CD14-positive monocyte (primary cell): ENCODE results near the gene DESI1. TPM values are rescaled to one million over a fixed set of nuclear protein-coding genes. Genes with fewer than 3 reads are reported as not detected.

Experiments
- DNase-seq, 3 donors: peaks; one replicate each; pipeline ENCODE4 v3.0.0-alpha.2; 2011 to 2022
- H2AFZ ChIP-seq: 2 replicates; pipeline ENCODE4 v1.6.0; 2012; ENCODE audit warnings: mild to moderate bottlenecking, low read depth, low read length, inconsistent platforms; ENCODE audit not compliant: insufficient read depth, poor library complexity, severe bottlenecking
- H3K27ac ChIP-seq, 2 donors: 1 replicate in 1 of 2; 2 replicates in 1 of 2; pipeline ENCODE4 v1.5.1; 2012 to 2013; ENCODE audit warnings: low read length in 2 of 2, control low read depth in 1 of 2, inconsistent platforms in 1 of 2, low read depth in 1 of 2, mild to moderate bottlenecking in 1 of 2
- H3K27me3 ChIP-seq, 2 donors: one replicate each; pipeline versions ENCODE4 v1.6.0 to v1.6.1; 2011 to 2013; ENCODE audit warnings: low read length in 2 of 2; ENCODE audit not compliant: control insufficient read depth in 2 of 2, insufficient read depth in 2 of 2
- H3K36me3 ChIP-seq, 2 donors: replicated peaks in 1 of 2; 1 replicate in 1 of 2; 2 replicates in 1 of 2; pipeline versions ENCODE4 v1.5.1 to v1.6.1; 2012 to 2013; ENCODE audit warnings: low read length in 2 of 2, control low read depth in 1 of 2, inconsistent platforms in 1 of 2, mild to moderate bottlenecking in 1 of 2; ENCODE audit not compliant: insufficient read depth in 2 of 2, control insufficient read depth in 1 of 2
- H3K4me1 ChIP-seq, 2 donors: 1 replicate in 1 of 2; 2 replicates in 1 of 2; pipeline versions ENCODE4 v1.5.1 to v1.6.1; 2012 to 2013; ENCODE audit warnings: low read length in 2 of 2, control low read depth in 1 of 2, inconsistent platforms in 1 of 2, mild to moderate bottlenecking in 1 of 2, moderate library complexity in 1 of 2; ENCODE audit not compliant: insufficient read depth in 2 of 2, control insufficient read depth in 1 of 2
- H3K4me2 ChIP-seq: replicated peaks from 2 replicates; pipeline ENCODE3; 2012; ENCODE audit warnings: low read length, moderate library complexity, mild to moderate bottlenecking; ENCODE audit not compliant: poor library complexity, severe bottlenecking; ENCODE audit errors: extremely low read depth
- H3K4me3 ChIP-seq, 3 experiments: fragments of 200-600 bp in 1 of 3; sonication (generic) in 1 of 3; replicated peaks in 1 of 3; 1 replicate in 2 of 3; 2 replicates in 1 of 3; pipeline ENCODE4 v1.5.1; 2011 to 2013; ENCODE audit warnings: low read length in 3 of 3, mild to moderate bottlenecking in 3 of 3, control low read depth in 2 of 3, low read depth in 2 of 3, inconsistent platforms in 1 of 3, moderate library complexity in 1 of 3
- H3K79me2 ChIP-seq: 2 replicates; pipeline ENCODE4 v1.6.0; 2012; ENCODE audit warnings: mild to moderate bottlenecking, control low read depth, inconsistent platforms, low read length, moderate library complexity; ENCODE audit not compliant: insufficient read depth
- H3K9ac ChIP-seq: 2 replicates; pipeline ENCODE4 v1.6.0; 2017; ENCODE audit warnings: low read length, mild to moderate bottlenecking; ENCODE audit not compliant: insufficient read depth, poor library complexity, severe bottlenecking
- H3K9me3 ChIP-seq, 2 donors: replicated peaks in 1 of 2; 1 replicate in 1 of 2; 2 replicates in 1 of 2; pipeline versions ENCODE4 v1.5.1 to v1.6.1; 2012 to 2013; ENCODE audit warnings: low read length in 2 of 2, control low read depth in 1 of 2; ENCODE audit not compliant: control insufficient read depth in 1 of 2, insufficient read depth in 1 of 2
- H4K20me1 ChIP-seq: 2 replicates; pipeline ENCODE4 v1.6.0; 2012; ENCODE audit warnings: mild to moderate bottlenecking, low read length, control low read depth, moderate library complexity; ENCODE audit not compliant: insufficient read depth
- H3K27ac Mint-ChIP-seq, 7 donors: one replicate each; pipeline ENCODE4 v1.8.0; 2020; ENCODE audit warnings: mild to moderate bottlenecking in 7 of 7, mixed read lengths in 7 of 7, moderate library complexity in 6 of 7, inconsistent platforms in 2 of 7
- H3K27me3 Mint-ChIP-seq, 3 donors: one replicate each; pipeline ENCODE4 v1.8.0; 2021 to 2022; ENCODE audit warnings: low read depth in 3 of 3, mild to moderate bottlenecking in 3 of 3, mixed read lengths in 3 of 3, moderate library complexity in 3 of 3, inconsistent platforms in 1 of 3
- H3K36me3 Mint-ChIP-seq, 2 donors: one replicate each; pipeline ENCODE4 v1.8.0; 2020; ENCODE audit warnings: mixed read lengths in 2 of 2, inconsistent platforms in 1 of 2, mild to moderate bottlenecking in 1 of 2
- H3K4me1 Mint-ChIP-seq: one replicate; pipeline ENCODE4 v1.8.0; 2020; ENCODE audit warnings: mild to moderate bottlenecking, mixed read lengths
- H3K4me3 Mint-ChIP-seq, 2 donors: one replicate each; pipeline ENCODE4 v1.8.0; 2020; ENCODE audit warnings: mild to moderate bottlenecking in 2 of 2, mixed read lengths in 2 of 2, moderate library complexity in 1 of 2
- H3K9me3 Mint-ChIP-seq, 7 donors: one replicate each; pipeline ENCODE4 v1.8.0; 2020 to 2022; ENCODE audit warnings: mixed read lengths in 7 of 7, mild to moderate bottlenecking in 6 of 7, moderate library complexity in 6 of 7, inconsistent platforms in 2 of 7
- WGBS: methylation state at CpG from one replicate; pipeline ENCODE4 v1.1.5; 2013; ENCODE audit warnings: missing lambda C conversion rate; ENCODE audit not compliant: insufficient coverage; 5-methylcytosine and 5-hydroxymethylcytosine counted together
- intact Hi-C, 2 donors: fragments of 100-400 bp; cut with micrococcal nuclease; formaldehyde crosslinking; loops; one replicate each; pipeline versions ENCODE4 v1.15.0 to v1.15.1; 2023
- polyA plus RNA-seq, 3 donors: library from polyadenylated mRNA; depleted of rRNA in 1 of 3; unstranded in 2 of 3; stranded (reverse) in 1 of 3; fragments of 300-500 nt in 2 of 3; fragments of >200 nt in 1 of 3; fragmentation: Illumina TruSeq in 2 of 3; gene quantifications; 1 replicate in 2 of 3; 2 replicates in 1 of 3; pipeline ENCODE4 v1.2.3, GENCODE V29; 2012 to 2021
- TF ChIP-seq, protein P1 (sequence below): fragments of 200-600 bp; IDR thresholded peaks from one replicate; pipeline ENCODE4 v1.8.0; 2022; ENCODE audit warnings: antibody characterized with exemption, mild to moderate bottlenecking

DESI1 gene
- polyA plus RNA-seq, 3 donors, result 15.8 to 33.7 (median 31.5) TPM

DNA sequence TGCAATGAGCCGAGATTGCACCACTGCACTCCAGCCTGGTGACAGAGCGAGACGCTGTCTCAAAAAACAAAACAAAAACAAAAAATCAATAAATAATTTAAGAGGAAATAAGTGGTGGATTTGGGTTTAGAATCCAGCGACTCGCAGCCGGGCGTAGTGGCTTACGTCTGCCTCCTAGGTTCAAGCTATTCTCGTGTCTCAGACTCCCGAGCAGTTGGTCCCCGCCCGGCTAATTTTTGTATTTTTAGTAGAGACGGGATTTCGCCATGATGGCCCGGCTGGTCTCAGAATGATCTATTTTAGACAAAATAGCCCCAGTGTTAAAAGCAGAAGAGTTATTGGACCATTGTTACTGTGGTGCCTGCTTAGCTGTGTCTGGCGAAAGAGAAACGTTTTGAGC lies 38.0 kb upstream of the DESI1 start:
- no peak overlapping the region for H3K9ac ChIP-seq
- no peaks in the 10 kb centered on the region for H4K20me1 ChIP-seq
- H3K9me3 ChIP-seq, result no peaks in the 10 kb centered on the region
- peaks cover 80 to 96% of the 10 kb centered on the region in 2 donors for H3K36me3 Mint-ChIP-seq
- no peak overlapping the region for H3K27ac ChIP-seq
- DNase-seq, result no peak
- no peak overlapping the region for H3K4me3 ChIP-seq
- TF ChIP-seq, protein P1, sequence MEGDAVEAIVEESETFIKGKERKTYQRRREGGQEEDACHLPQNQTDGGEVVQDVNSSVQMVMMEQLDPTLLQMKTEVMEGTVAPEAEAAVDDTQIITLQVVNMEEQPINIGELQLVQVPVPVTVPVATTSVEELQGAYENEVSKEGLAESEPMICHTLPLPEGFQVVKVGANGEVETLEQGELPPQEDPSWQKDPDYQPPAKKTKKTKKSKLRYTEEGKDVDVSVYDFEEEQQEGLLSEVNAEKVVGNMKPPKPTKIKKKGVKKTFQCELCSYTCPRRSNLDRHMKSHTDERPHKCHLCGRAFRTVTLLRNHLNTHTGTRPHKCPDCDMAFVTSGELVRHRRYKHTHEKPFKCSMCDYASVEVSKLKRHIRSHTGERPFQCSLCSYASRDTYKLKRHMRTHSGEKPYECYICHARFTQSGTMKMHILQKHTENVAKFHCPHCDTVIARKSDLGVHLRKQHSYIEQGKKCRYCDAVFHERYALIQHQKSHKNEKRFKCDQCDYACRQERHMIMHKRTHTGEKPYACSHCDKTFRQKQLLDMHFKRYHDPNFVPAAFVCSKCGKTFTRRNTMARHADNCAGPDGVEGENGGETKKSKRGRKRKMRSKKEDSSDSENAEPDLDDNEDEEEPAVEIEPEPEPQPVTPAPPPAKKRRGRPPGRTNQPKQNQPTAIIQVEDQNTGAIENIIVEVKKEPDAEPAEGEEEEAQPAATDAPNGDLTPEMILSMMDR, result no peak
- no peak overlapping the region for H3K4me2 ChIP-seq
- no peak overlapping the region for H3K27ac Mint-ChIP-seq
- H3K27me3 Mint-ChIP-seq, result no peaks in the 10 kb centered on the region
- no peaks in the 10 kb centered on the region for H3K79me2 ChIP-seq
- no peaks in the 10 kb centered on the region for H3K4me1 ChIP-seq
- no peaks in the 10 kb centered on the region for H3K27me3 ChIP-seq
- WGBS, result 87% methylated on average over 11 of the region's 17 CpGs
- no peak overlapping the region for H2AFZ ChIP-seq
- peaks cover 91 to 100% of the 10 kb centered on the region in 2 donors for H3K36me3 ChIP-seq
- H3K4me1 Mint-ChIP-seq, result no peaks in the 10 kb centered on the region
- H3K9me3 Mint-ChIP-seq, result no peaks in the 10 kb centered on the region
- H3K4me3 Mint-ChIP-seq, result no peak overlapping the region
- intact Hi-C loops, result no loop called here

DNA sequence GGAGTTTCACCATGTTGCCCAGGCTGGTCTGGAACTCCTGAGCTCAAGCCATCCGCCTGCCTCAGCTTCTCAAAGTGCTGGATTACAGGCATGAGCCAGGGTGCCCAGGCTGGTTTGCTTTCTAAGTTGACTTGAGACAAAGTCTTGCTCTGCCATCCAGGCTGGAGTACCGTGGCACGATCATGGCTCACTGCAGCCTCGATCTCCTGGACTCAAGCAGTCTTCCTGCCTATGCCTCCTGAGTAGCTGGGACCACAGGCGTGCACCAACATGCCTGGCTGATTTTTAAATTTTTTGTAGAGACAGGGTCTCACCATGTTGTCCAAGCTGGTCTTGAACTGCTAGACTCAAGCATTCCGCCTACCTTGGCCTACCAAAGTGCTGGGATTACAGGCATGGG lies 36.9 kb upstream of the DESI1 start:
- Mint-ChIP-seq H3K9me3 (no peaks in the 10 kb centered on the region), H3K36me3 (peaks cover 81 to 96% of the 10 kb centered on the region in 2 donors), H3K4me3 (no peak overlapping the region), H3K27ac (no peak overlapping the region), H3K27me3 (no peaks in the 10 kb centered on the region), H3K4me1 (no peaks in the 10 kb centered on the region)
- H3K9ac ChIP-seq, result no peak overlapping the region
- no peaks in the 10 kb centered on the region for H3K4me1 ChIP-seq
- 98% methylated on average over 6 of the region's 6 CpGs for WGBS
- H3K4me2 ChIP-seq, result no peak overlapping the region
- DNase-seq, result no peak
- no peaks in the 10 kb centered on the region for H3K9me3 ChIP-seq
- intact Hi-C loops, result no loop called here
- peaks cover 94 to 100% of the 10 kb centered on the region in 2 donors for H3K36me3 ChIP-seq
- H3K79me2 ChIP-seq, result no peaks in the 10 kb centered on the region
- H3K27ac ChIP-seq, result no peak overlapping the region
- no peaks in the 10 kb centered on the region for H3K27me3 ChIP-seq
- H4K20me1 ChIP-seq, result no peaks in the 10 kb centered on the region
- no peak overlapping the region for H2AFZ ChIP-seq
- no peak overlapping the region for H3K4me3 ChIP-seq
- TF ChIP-seq, protein P1, result no peak
